HEK293 (cell line): Measurements from ENCODE around the gene PEAR1.
A peak's percentile ranks its signal among the peaks of the same experiment; 100 is the strongest.

Experiments
- OSR2 ChIP-seq: fragments of 450-650 bp; formaldehyde crosslinking; IDR thresholded peaks from 2 replicates; pipeline ENCODE4 v1.5.1; 2016; ENCODE audit warnings: missing biosample characterization, missing genetic modification characterization
- SCRT1 ChIP-seq: fragments of 450-650 bp; formaldehyde crosslinking; IDR thresholded peaks from 2 replicates; pipeline ENCODE4 v1.5.1; 2016; ENCODE audit warnings: missing biosample characterization, missing genetic modification characterization, borderline replicate concordance
- SP3 ChIP-seq: fragments of 450-650 bp; formaldehyde crosslinking; IDR thresholded peaks from 2 replicates; pipeline ENCODE4 v1.5.1; 2016; ENCODE audit warnings: missing biosample characterization, missing genetic modification characterization
- ZFP37 ChIP-seq: fragments of 450-650 bp; formaldehyde crosslinking; IDR thresholded peaks from 2 replicates; pipeline ENCODE4 v1.5.1; 2016; ENCODE audit warnings: missing biosample characterization, missing genetic modification characterization
- ZNF132 ChIP-seq: fragments of 450-650 bp; formaldehyde crosslinking; IDR thresholded peaks from 2 replicates; pipeline ENCODE4 v1.5.1; 2017; ENCODE audit warnings: missing biosample characterization, missing genetic modification characterization, borderline replicate concordance
- ZNF157 ChIP-seq: fragments of 450-650 bp; formaldehyde crosslinking; IDR thresholded peaks from 2 replicates; pipeline ENCODE4 v1.5.1; 2016; ENCODE audit warnings: missing biosample characterization, missing genetic modification characterization
- ZNF16 ChIP-seq: fragments of 450-650 bp; formaldehyde crosslinking; IDR thresholded peaks from 2 replicates; pipeline ENCODE4 v1.5.1; 2016; ENCODE audit warnings: low read depth, missing biosample characterization, missing genetic modification characterization
- ZNF169 ChIP-seq: fragments of 450-650 bp; formaldehyde crosslinking; IDR thresholded peaks from 2 replicates; pipeline ENCODE4 v1.5.1; 2016; ENCODE audit warnings: missing biosample characterization, missing genetic modification characterization
- ZNF175 ChIP-seq: fragments of 450-650 bp; formaldehyde crosslinking; IDR thresholded peaks from 2 replicates; pipeline ENCODE4 v1.5.1; 2016; ENCODE audit warnings: missing biosample characterization, missing genetic modification characterization
- ZNF214 ChIP-seq: fragments of 450-650 bp; formaldehyde crosslinking; IDR thresholded peaks from 2 replicates; pipeline ENCODE4 v1.5.1; 2017; ENCODE audit warnings: missing biosample characterization, mild to moderate bottlenecking, missing genetic modification characterization, borderline replicate concordance
- ZNF274 ChIP-seq, 2 experiments: fragments of 200-500 bp in 1 of 2; fragments of 450-650 bp in 1 of 2; sonication (Bioruptor generic) in 1 of 2; formaldehyde crosslinking in 1 of 2; IDR thresholded peaks; 2 replicates each; pipeline versions ENCODE4 v1.5.1 to v1.6.1; 2014 to 2016; ENCODE audit warnings: borderline replicate concordance in 1 of 2, inconsistent platforms in 1 of 2, low read length in 1 of 2, missing biosample characterization in 1 of 2, missing genetic modification characterization in 1 of 2
- ZNF473 ChIP-seq: fragments of 450-650 bp; formaldehyde crosslinking; IDR thresholded peaks from 2 replicates; pipeline ENCODE4 v1.5.1; 2017; ENCODE audit warnings: missing biosample characterization, missing genetic modification characterization
- ZNF544 ChIP-seq: fragments of 450-650 bp; formaldehyde crosslinking; IDR thresholded peaks from 2 replicates; pipeline ENCODE4 v1.5.0; 2017; ENCODE audit warnings: missing biosample characterization, missing genetic modification characterization
- ZNF600 ChIP-seq: fragments of 450-650 bp; formaldehyde crosslinking; IDR thresholded peaks from 2 replicates; pipeline ENCODE4 v1.5.1; 2016; ENCODE audit warnings: missing biosample characterization, missing genetic modification characterization
- ZNF658 ChIP-seq: fragments of 450-650 bp; formaldehyde crosslinking; IDR thresholded peaks from 2 replicates; pipeline ENCODE4; 2016; ENCODE audit warnings: missing biosample characterization, missing genetic modification characterization
- ZNF747 ChIP-seq: fragments of 450-650 bp; formaldehyde crosslinking; IDR thresholded peaks from 2 replicates; pipeline ENCODE4 v1.5.1; 2016; ENCODE audit warnings: missing biosample characterization, missing genetic modification characterization
- ZSCAN16 ChIP-seq: fragments of 450-650 bp; formaldehyde crosslinking; IDR thresholded peaks from 2 replicates; pipeline ENCODE4 v1.5.1; 2016; ENCODE audit warnings: missing biosample characterization, missing genetic modification characterization
- TF ChIP-seq, protein P1 (sequence below): fragments of 450-650 bp; formaldehyde crosslinking; conservative IDR thresholded peaks from 2 replicates; pipeline ENCODE4 v1.5.1; 2016; ENCODE audit warnings: low read depth, missing biosample characterization, missing genetic modification characterization
- TF ChIP-seq, protein P2 (sequence below): fragments of 450-650 bp; formaldehyde crosslinking; IDR thresholded peaks from 2 replicates; pipeline ENCODE4 v1.5.0; 2017; ENCODE audit warnings: missing biosample characterization, missing genetic modification characterization, borderline replicate concordance
- TF ChIP-seq, protein P3 (sequence below): fragments of 450-650 bp; formaldehyde crosslinking; IDR thresholded peaks from 2 replicates; pipeline ENCODE4 v1.5.1; 2016; ENCODE audit warnings: missing biosample characterization, missing genetic modification characterization
- TF ChIP-seq, protein P4 (sequence below): fragments of 450-650 bp; formaldehyde crosslinking; IDR thresholded peaks from 2 replicates; pipeline ENCODE4 v1.5.1; 2016; ENCODE audit warnings: missing biosample characterization, missing genetic modification characterization, low read depth
- TF ChIP-seq, protein P5 (sequence below): fragments of 450-650 bp; formaldehyde crosslinking; IDR thresholded peaks from 2 replicates; pipeline ENCODE4 v1.5.1; 2016; ENCODE audit warnings: missing biosample characterization, missing genetic modification characterization
- TF ChIP-seq, protein P6 (sequence below): fragments of 450-650 bp; formaldehyde crosslinking; IDR thresholded peaks from 2 replicates; pipeline ENCODE4 v1.5.1; 2016; ENCODE audit warnings: missing biosample characterization, missing genetic modification characterization

PEAR1 gene

DNA sequence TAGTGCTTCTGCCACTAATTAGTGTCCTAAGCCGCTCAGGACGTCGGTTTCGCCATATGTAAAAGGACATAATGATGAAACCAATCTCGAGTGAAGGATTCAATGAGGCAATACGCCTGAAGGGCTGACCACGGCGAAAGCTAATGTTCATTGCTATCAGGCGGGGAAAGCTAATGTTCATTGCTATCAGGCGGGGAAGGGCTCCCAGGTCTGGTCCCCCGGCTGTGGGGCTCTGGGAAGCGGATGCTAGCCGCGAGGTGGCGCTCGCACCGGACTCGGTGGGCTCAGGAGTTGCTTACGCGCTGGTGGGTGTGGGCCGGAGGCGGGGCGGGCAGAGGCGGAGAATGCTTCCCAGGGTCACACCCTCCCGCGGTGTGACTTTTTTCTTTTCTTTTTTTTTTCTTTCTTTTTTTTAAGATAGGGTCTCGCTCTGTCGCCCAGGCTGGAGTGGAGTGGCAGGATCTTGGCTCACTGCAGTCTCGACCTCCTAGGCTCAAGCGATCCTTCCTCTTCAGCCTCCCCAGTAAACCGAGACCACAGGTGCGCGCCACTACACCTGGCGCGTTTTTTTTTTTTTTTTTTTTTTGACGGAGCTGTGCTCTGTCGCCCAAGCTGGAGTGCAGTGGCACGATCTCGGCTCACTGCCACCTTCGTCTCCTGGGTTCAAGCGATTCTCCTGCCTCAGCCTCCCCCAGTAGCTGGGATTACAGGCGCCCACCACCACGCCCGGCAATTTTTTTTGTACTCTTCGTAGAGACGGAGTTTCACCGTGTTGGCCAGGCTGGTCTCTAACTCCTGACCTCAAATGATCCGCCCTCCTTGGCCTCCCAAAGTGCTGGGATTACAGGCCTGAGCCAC lies 1.1 kb upstream of the PEAR1 start (continued):
- TF ChIP-seq, protein P1, sequence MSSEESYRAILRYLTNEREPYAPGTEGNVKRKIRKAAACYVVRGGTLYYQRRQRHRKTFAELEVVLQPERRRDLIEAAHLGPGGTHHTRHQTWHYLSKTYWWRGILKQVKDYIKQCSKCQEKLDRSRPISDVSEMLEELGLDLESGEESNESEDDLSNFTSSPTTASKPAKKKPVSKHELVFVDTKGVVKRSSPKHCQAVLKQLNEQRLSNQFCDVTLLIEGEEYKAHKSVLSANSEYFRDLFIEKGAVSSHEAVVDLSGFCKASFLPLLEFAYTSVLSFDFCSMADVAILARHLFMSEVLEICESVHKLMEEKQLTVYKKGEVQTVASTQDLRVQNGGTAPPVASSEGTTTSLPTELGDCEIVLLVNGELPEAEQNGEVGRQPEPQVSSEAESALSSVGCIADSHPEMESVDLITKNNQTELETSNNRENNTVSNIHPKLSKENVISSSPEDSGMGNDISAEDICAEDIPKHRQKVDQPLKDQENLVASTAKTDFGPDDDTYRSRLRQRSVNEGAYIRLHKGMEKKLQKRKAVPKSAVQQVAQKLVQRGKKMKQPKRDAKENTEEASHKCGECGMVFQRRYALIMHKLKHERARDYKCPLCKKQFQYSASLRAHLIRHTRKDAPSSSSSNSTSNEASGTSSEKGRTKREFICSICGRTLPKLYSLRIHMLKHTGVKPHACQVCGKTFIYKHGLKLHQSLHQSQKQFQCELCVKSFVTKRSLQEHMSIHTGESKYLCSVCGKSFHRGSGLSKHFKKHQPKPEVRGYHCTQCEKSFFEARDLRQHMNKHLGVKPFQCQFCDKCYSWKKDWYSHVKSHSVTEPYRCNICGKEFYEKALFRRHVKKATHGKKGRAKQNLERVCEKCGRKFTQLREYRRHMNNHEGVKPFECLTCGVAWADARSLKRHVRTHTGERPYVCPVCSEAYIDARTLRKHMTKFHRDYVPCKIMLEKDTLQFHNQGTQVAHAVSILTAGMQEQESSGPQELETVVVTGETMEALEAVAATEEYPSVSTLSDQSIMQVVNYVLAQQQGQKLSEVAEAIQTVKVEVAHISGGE (tag by site-specific recombination): no peak; the same call in 1 of the 2 replicates
- TF ChIP-seq ZFP37 (no peak), ZNF747 (tag by site-specific recombination) (no peak), SP3 (tag by site-specific recombination) (peak; percentile 62), SCRT1 (tag by site-specific recombination) (no peak), ZSCAN16 (tag by site-specific recombination) (no peak), ZNF274 (IDR thresholded peaks at IDR 0.05; ENCODE audit: low read length) (no peak), ZNF274 (tag by site-specific recombination; IDR thresholded peaks at IDR 0.05; ENCODE audit: borderline replicate concordance) (no peak), ZNF544 (tag by site-specific recombination) (no peak), ZNF600 (tag by site-specific recombination) (peak; percentile 44), ZNF16 (tag by site-specific recombination) (no peak), OSR2 (tag by site-specific recombination) (no peak), ZNF658 (tag by site-specific recombination) (no peak), ZNF473 (tag by site-specific recombination) (no peak), ZNF175 (no peak), ZNF169 (tag by site-specific recombination) (no peak), ZNF157 (tag by site-specific recombination) (no peak), ZNF132 (tag by site-specific recombination) (no peak), ZNF214 (no peak)
- TF ChIP-seq, protein P2, sequence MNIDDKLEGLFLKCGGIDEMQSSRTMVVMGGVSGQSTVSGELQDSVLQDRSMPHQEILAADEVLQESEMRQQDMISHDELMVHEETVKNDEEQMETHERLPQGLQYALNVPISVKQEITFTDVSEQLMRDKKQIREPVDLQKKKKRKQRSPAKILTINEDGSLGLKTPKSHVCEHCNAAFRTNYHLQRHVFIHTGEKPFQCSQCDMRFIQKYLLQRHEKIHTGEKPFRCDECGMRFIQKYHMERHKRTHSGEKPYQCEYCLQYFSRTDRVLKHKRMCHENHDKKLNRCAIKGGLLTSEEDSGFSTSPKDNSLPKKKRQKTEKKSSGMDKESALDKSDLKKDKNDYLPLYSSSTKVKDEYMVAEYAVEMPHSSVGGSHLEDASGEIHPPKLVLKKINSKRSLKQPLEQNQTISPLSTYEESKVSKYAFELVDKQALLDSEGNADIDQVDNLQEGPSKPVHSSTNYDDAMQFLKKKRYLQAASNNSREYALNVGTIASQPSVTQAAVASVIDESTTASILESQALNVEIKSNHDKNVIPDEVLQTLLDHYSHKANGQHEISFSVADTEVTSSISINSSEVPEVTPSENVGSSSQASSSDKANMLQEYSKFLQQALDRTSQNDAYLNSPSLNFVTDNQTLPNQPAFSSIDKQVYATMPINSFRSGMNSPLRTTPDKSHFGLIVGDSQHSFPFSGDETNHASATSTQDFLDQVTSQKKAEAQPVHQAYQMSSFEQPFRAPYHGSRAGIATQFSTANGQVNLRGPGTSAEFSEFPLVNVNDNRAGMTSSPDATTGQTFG (tag by site-specific recombination): no peak
- TF ChIP-seq, protein P3, sequence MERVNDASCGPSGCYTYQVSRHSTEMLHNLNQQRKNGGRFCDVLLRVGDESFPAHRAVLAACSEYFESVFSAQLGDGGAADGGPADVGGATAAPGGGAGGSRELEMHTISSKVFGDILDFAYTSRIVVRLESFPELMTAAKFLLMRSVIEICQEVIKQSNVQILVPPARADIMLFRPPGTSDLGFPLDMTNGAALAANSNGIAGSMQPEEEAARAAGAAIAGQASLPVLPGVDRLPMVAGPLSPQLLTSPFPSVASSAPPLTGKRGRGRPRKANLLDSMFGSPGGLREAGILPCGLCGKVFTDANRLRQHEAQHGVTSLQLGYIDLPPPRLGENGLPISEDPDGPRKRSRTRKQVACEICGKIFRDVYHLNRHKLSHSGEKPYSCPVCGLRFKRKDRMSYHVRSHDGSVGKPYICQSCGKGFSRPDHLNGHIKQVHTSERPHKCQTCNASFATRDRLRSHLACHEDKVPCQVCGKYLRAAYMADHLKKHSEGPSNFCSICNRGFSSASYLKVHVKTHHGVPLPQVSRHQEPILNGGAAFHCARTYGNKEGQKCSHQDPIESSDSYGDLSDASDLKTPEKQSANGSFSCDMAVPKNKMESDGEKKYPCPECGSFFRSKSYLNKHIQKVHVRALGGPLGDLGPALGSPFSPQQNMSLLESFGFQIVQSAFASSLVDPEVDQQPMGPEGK (tag by site-specific recombination): peak; percentile 84
- TF ChIP-seq, protein P4, sequence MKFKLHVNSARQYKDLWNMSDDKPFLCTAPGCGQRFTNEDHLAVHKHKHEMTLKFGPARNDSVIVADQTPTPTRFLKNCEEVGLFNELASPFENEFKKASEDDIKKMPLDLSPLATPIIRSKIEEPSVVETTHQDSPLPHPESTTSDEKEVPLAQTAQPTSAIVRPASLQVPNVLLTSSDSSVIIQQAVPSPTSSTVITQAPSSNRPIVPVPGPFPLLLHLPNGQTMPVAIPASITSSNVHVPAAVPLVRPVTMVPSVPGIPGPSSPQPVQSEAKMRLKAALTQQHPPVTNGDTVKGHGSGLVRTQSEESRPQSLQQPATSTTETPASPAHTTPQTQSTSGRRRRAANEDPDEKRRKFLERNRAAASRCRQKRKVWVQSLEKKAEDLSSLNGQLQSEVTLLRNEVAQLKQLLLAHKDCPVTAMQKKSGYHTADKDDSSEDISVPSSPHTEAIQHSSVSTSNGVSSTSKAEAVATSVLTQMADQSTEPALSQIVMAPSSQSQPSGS (tag by site-specific recombination): no peak
- TF ChIP-seq, protein P5, sequence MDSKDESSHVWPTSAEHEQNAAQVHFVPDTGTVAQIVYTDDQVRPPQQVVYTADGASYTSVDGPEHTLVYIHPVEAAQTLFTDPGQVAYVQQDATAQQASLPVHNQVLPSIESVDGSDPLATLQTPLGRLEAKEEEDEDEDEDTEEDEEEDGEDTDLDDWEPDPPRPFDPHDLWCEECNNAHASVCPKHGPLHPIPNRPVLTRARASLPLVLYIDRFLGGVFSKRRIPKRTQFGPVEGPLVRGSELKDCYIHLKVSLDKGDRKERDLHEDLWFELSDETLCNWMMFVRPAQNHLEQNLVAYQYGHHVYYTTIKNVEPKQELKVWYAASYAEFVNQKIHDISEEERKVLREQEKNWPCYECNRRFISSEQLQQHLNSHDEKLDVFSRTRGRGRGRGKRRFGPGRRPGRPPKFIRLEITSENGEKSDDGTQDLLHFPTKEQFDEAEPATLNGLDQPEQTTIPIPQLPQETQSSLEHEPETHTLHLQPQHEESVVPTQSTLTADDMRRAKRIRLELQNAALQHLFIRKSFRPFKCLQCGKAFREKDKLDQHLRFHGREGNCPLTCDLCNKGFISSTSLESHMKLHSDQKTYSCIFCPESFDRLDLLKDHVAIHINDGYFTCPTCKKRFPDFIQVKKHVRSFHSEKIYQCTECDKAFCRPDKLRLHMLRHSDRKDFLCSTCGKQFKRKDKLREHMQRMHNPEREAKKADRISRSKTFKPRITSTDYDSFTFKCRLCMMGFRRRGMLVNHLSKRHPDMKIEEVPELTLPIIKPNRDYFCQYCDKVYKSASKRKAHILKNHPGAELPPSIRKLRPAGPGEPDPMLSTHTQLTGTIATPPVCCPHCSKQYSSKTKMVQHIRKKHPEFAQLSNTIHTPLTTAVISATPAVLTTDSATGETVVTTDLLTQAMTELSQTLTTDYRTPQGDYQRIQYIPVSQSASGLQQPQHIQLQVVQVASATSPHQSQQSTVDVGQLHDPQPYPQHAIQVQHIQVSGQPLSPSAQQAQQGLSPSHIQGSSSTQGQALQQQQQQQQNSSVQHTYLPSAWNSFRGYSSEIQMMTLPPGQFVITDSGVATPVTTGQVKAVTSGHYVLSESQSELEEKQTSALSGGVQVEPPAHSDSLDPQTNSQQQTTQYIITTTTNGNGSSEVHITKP (tag by site-specific recombination): no peak
- TF ChIP-seq, protein P6, sequence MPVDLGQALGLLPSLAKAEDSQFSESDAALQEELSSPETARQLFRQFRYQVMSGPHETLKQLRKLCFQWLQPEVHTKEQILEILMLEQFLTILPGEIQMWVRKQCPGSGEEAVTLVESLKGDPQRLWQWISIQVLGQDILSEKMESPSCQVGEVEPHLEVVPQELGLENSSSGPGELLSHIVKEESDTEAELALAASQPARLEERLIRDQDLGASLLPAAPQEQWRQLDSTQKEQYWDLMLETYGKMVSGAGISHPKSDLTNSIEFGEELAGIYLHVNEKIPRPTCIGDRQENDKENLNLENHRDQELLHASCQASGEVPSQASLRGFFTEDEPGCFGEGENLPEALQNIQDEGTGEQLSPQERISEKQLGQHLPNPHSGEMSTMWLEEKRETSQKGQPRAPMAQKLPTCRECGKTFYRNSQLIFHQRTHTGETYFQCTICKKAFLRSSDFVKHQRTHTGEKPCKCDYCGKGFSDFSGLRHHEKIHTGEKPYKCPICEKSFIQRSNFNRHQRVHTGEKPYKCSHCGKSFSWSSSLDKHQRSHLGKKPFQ (tag by site-specific recombination): peak; percentile 70; the same call in 1 of the 2 replicates
